Mucosa of descending colon (tissue), 3 donors: ENCODE measurements around the gene SFXN5. TPM values are rescaled to one million over a fixed set of nuclear protein-coding genes. Genes with fewer than 3 reads are reported as not detected.
A peak's percentile ranks its signal among the peaks of the same experiment; 100 is the strongest.

ENCODE experiments used
- ATAC-seq: fragments of 200-7000 bp; cut with Tn5 transposase; one replicate; pipeline ENCODE4 v1.9.1; 2020; ENCODE audit warnings: mild to moderate bottlenecking, moderate library complexity
- DNase-seq, 3 donors: peaks; one replicate each; pipeline ENCODE4 v3.0.0-alpha.2; 2020
- H3K36me3 ChIP-seq: fragments of 200-600 bp; one replicate; pipeline ENCODE4 v1.8.0; 2021; ENCODE audit warnings: low read depth, mild to moderate bottlenecking
- H3K4me1 ChIP-seq: fragments of 200-600 bp; one replicate; pipeline ENCODE4 v1.8.0; 2021; ENCODE audit warnings: low read depth, mild to moderate bottlenecking
- H3K4me3 ChIP-seq: fragments of 200-600 bp; one replicate; pipeline ENCODE4 v1.8.0; 2021; ENCODE audit warnings: mild to moderate bottlenecking
- H3K9me3 ChIP-seq: fragments of 200-600 bp; one replicate; pipeline ENCODE4 v1.8.0; 2021; ENCODE audit warnings: mild to moderate bottlenecking
- intact Hi-C, 2 donors: fragments of 100-400 bp; cut with DNase I in 1 of 2; cut with micrococcal nuclease in 1 of 2; formaldehyde crosslinking; loops; one replicate each; pipeline versions ENCODE4 v1.11.0 to v1.11.1; 2022; cut with DNase I, micrococcal nuclease
- total RNA-seq, 3 donors: library from RNA; stranded (reverse); fragmentation: NEBNext Ultra II Directional in 2 of 3; extraction: Animal tissue kit (Norgen Biotek cat#: 25700) in 2 of 3; gene quantifications; one replicate each; pipeline versions ENCODE4 v1.2.1 to v1.2.4, GENCODE V29; 2021 to 2023
- TF ChIP-seq, protein P1 (sequence below): fragments of 200-600 bp; IDR thresholded peaks from one replicate; pipeline ENCODE4 v1.8.0; 2022; ENCODE audit warnings: antibody characterized with exemption, mild to moderate bottlenecking
- donor health status: DM: no; HTN: no; CAD: no; lungs with moderate emphysema.
- donor health status: DM: no; HTN: no; CAD: no.
- donor health status: DM: no; HTN: yes; CAD: no.

Gene SFXN5
- total RNA-seq, 3 donors from 2014 or later, result 22.2 to 30.9 (median 27.5) TPM

- intact Hi-C loops, result no loop called here
- peaks cover 27% of the 10 kb centered on the region for H3K4me1 ChIP-seq
- DNase-seq, result no peak
- no peaks in the 10 kb centered on the region for H3K36me3 ChIP-seq
- ATAC-seq, result no peak
- no peak overlapping the region for H3K4me3 ChIP-seq
- TF ChIP-seq, protein P1, sequence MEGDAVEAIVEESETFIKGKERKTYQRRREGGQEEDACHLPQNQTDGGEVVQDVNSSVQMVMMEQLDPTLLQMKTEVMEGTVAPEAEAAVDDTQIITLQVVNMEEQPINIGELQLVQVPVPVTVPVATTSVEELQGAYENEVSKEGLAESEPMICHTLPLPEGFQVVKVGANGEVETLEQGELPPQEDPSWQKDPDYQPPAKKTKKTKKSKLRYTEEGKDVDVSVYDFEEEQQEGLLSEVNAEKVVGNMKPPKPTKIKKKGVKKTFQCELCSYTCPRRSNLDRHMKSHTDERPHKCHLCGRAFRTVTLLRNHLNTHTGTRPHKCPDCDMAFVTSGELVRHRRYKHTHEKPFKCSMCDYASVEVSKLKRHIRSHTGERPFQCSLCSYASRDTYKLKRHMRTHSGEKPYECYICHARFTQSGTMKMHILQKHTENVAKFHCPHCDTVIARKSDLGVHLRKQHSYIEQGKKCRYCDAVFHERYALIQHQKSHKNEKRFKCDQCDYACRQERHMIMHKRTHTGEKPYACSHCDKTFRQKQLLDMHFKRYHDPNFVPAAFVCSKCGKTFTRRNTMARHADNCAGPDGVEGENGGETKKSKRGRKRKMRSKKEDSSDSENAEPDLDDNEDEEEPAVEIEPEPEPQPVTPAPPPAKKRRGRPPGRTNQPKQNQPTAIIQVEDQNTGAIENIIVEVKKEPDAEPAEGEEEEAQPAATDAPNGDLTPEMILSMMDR, result no peak
- no peaks in the 10 kb centered on the region for H3K9me3 ChIP-seq
These were observed 149.7 kb downstream of the SFXN5 start for GRCh38 chr2:72921853-72922252.

DNA sequence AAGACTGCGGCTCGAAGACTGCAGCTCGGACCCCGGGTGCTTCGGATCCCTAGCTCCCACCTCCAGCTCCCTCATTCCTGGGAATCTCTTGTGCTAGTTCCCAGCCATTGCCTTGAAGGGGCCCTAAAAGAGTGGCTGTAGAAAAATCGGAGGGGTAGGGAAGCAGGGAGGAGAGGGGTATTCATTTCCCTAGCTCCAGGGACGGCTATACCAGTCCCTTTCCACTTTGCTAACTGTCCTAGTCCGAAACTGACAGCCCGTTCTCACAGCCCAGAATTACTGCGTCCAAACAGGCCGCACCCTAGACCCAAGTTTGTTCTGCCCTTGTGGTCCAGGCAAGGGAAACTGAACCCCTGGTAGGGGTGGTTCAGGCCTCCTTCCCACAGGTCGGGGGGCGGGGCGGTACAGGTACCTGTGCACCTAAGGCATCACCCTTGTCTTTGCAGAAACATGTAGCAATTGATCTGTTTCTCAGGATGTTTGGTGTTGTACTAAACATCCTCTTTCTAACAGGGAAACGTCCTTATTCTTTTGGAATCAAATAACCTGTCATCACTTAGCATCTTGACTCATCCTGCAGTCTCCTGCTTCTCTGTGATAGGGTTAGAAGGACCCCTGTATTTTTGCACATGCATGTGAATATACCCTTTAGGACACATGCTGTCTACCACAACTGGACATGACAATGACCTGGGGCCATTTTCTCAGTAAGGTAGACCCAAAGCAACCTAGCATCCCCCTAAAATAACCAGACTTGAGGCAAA, 150.2 kb downstream of the SFXN5 start:
- TF ChIP-seq, protein P1, result no peak
- no peak for ATAC-seq
- Histone ChIP-seq H3K4me1 (peaks cover 33% of the 10 kb centered on the region), H3K4me3 (no peak overlapping the region), H3K9me3 (no peaks in the 10 kb centered on the region), H3K36me3 (no peaks in the 10 kb centered on the region)
- no peak for DNase-seq
- intact Hi-C loops, result no loop called here

GRCh38 chr2:72920318-72921087, 151.0 kb downstream of the SFXN5 start:
- TF ChIP-seq, protein P1, result no peak
- intact Hi-C loops, result no loop called here
- no peak overlapping the region for H3K4me3 ChIP-seq
- peaks cover 39% of the 10 kb centered on the region for H3K4me1 ChIP-seq
- no peaks in the 10 kb centered on the region for H3K9me3 ChIP-seq
- no peaks in the 10 kb centered on the region for H3K36me3 ChIP-seq
- ATAC-seq (no peak), DNase-seq (no peak)

DNA sequence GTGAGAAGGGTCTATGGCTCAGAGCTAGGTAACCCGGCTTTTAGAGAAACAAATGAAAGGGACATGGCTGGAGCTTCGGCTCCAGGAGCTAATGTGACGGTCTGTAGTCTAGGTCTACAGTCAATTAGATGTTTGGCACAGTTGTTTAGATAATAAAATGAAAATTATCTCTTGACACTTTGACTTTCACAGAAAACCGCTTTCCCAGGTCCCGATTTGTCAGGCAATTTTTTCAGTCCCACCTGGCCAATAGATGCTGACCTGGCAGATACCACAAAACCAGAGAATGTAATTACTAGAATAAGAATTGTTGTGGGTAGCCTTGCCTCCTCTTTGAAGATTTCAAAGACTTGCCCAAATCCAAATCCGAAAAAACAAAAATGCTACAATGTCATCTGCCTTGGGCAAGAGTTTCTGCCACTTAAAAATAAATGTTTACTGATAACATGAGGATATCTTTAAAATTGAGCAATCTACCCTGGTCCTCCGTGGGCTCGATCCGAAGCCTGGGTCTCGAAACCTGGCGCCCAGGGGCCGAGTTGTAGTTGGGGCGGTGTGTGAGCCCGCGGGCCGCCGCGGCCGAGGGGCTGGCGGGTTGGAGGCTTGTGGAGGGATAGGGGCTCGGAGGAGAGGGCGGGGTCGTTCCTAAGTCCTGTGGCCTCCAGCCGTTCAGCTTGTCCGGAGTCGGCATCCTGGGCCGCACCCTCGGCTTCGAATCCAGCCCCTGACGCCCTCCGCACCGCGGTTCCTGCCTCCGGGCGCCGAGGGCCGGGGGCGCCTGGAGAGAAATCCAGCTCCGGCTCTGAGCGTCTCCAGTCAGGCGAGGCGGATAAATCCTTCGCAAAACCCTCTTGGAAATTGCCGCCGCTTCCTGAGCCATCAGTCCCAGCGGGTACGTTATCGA, 151.8 kb downstream of the SFXN5 start:
- no peak overlapping the region for H3K4me3 ChIP-seq
- TF ChIP-seq, protein P1, result no peak
- no peak for DNase-seq
- H3K36me3 ChIP-seq, result no peaks in the 10 kb centered on the region
- no peaks in the 10 kb centered on the region for H3K9me3 ChIP-seq
- H3K4me1 ChIP-seq, result peaks cover 36% of the 10 kb centered on the region
- no peak for ATAC-seq
- intact Hi-C loops, result no loop called here

GRCh38 chr2:72917877-72918553, 153.5 kb downstream of the SFXN5 start:
- ATAC-seq (peak; percentile 7), DNase-seq (peak in 1 of 3 donors; percentile 45)
- TF ChIP-seq, protein P1, result no peak
- intact Hi-C loops, result no loop called here
- Histone ChIP-seq H3K9me3 (no peaks in the 10 kb centered on the region), H3K4me3 (no peak overlapping the region), H3K4me1 (peaks cover 26% of the 10 kb centered on the region), H3K36me3 (no peaks in the 10 kb centered on the region)
